ENCODE data around the gene CLEC4D. TPM values are rescaled to one million over a fixed set of nuclear protein-coding genes. Genes with fewer than 3 reads are reported as not detected.

Gene CLEC4D
- total and polyA plus RNA-seq, 2 of the 8 experiments (the other 6 are each of a cell fraction or from before 2014, with no cell fraction given) = 0.14 TPM; not detected in 1

DNA sequence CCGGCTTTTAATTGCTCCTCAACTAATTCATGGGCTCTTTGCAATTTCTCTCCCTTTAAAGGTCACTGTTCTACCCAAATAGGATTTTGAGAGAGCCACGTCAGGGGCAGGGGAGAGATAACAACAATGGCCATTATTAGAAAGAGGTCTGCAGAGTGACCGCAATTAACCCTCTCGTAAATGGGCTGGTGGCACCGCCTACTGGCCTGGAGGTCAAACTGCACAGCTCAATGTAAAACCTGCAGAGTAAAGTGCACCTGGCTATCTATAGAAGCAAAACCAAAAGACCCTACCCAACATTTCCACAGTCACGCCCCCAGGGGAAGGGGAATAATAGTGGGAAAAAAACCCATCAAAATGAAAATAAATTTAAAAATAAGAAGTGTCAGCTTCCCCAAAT, 49.0 kb downstream of the CLEC4D start:
- H3K14ac ChIP-seq (ENCODE audit: insufficient read length) = no peak overlapping the region
- H3K18ac ChIP-seq (ENCODE audit: extremely low read depth, low read length) = no peak overlapping the region
- no peak overlapping the region for H3K4me2 ChIP-seq (ENCODE audit: insufficient read depth in 1 of 2, low read depth in 2 of 2, low read length in 2 of 2)
- DNase-seq (ENCODE audit: low read depth in 1 of 2, low spot score in 2 of 2) = peak in 1 of 2 experiments; percentile 72
- FAIRE-seq = peak; percentile 39
- no peak overlapping the region for H4K8ac ChIP-seq (ENCODE audit: extremely low read depth, insufficient read depth, low read length)
- H3K4me1 ChIP-seq (replicated peaks in 1 of 4; ENCODE audit: control insufficient read depth in 3 of 4, insufficient read depth in 4 of 4, low read length in 3 of 4) = peaks cover 0 to 11% (median 6%) of the 10 kb centered on the region in 4 experiments; a peak in 6 of 7 replicates
- no peak overlapping the region for H2AFZ ChIP-seq (ENCODE audit: low read length)
- H3K27ac ChIP-seq (ENCODE audit: low read depth, low read length) = no peak overlapping the region
- H4K5ac ChIP-seq (ENCODE audit: insufficient read length, low read depth, low read length) = no peak overlapping the region
- no peaks in the 10 kb centered on the region for H3K23me2 ChIP-seq (ENCODE audit: low read depth, low read length)
- H4K91ac ChIP-seq (replicated peaks; ENCODE audit: insufficient read length, low read length) = no peak overlapping the region
- H2BK120ac ChIP-seq (replicated peaks; ENCODE audit: low read depth, low read length) = peak overlapping the region; percentile 66
- no peak overlapping the region for H2BK15ac ChIP-seq (ENCODE audit: low read length)
- H4K20me1 ChIP-seq (replicated peaks in 1 of 2; ENCODE audit: control insufficient read depth in 1 of 2, insufficient read depth in 2 of 2, low read length in 2 of 2) = no peaks in the 10 kb centered on the region
- no peak overlapping the region for H3K56ac ChIP-seq (replicated peaks; ENCODE audit: insufficient read length, low read depth, low read length)
- no peak overlapping the region for H3K23ac ChIP-seq (ENCODE audit: insufficient read length)
- no peak overlapping the region for H3K4me3 ChIP-seq (ENCODE audit: extremely low read depth in 1 of 4, insufficient read depth in 2 of 4, low read depth in 3 of 4, low read length in 4 of 4)
- H3K9me3 ChIP-seq (ENCODE audit: insufficient read depth in 2 of 2, low read depth in 1 of 2, low read length in 1 of 2) = peaks cover 1 to 6% of the 10 kb centered on the region in 2 experiments; a peak in 2 of 4 replicates
- H2BK5ac ChIP-seq (ENCODE audit: low read depth, low read length) = no peak overlapping the region
- no peak overlapping the region for H2AK5ac ChIP-seq (ENCODE audit: low read depth, low read length)
- no peaks in the 10 kb centered on the region for H3K36me3 ChIP-seq (ENCODE audit: control insufficient read depth in 2 of 4, insufficient read depth in 4 of 4, low read length in 3 of 4)
- no peak overlapping the region for H3K9ac ChIP-seq (replicated peaks in 1 of 4; ENCODE audit: extremely low read depth in 1 of 4, low read depth in 3 of 4, low read length in 3 of 4)
- ChIA-PET POLR2A (ENCODE audit: partially characterized antibody) (no interaction called here), CTCF (ENCODE audit: partially characterized antibody) (interaction anchor here (0.6 to 2.5 kb wide), 10 partner anchors 9 to 60 kb away, joined by 3 to 15 read pairs (median 4); no protein-coding TSS in a partner anchor)
- no peaks in the 10 kb centered on the region for H3K27me3 ChIP-seq (replicated peaks in 1 of 4; ENCODE audit: control insufficient read depth in 3 of 4, extremely low read depth in 1 of 4, insufficient read depth in 3 of 4, low read length in 3 of 4)
- 88% methylated on average over 6 of the region's 6 CpGs; no CpG with 5 or more reads in 1 of the 2 experiments for WGBS, 2 experiments (ENCODE audit: extremely low coverage in 1 of 2, insufficient coverage in 1 of 2, insufficient read length in 1 of 2, insufficient replicate concordance in 2 of 2, low coverage in 1 of 2, low lambda C conversion rate in 2 of 2, missing lambda C conversion rate in 1 of 2)
- no peak overlapping the region for H2BK20ac ChIP-seq (ENCODE audit: low read length)
- no peaks in the 10 kb centered on the region for H3K79me1 ChIP-seq (ENCODE audit: low read depth, low read length)
- no peak overlapping the region for H3K4ac ChIP-seq (replicated peaks; ENCODE audit: insufficient read length, low read depth, low read length)
- no peak overlapping the region for H2BK12ac ChIP-seq (ENCODE audit: low read depth, low read length)
- no peaks in the 10 kb centered on the region for H3K79me2 ChIP-seq (ENCODE audit: control insufficient read depth in 1 of 2, insufficient read depth in 2 of 2, low read length in 2 of 2)
- TF ChIP-seq JUND (IDR thresholded peaks at IDR 0.05; ENCODE audit: low read length) (no peak), SUZ12 (IDR thresholded peaks at IDR 0.05; ENCODE audit: low read length) (no peak), PHF8 (conservative IDR thresholded peaks at IDR 0.05; ENCODE audit: low read depth, low read length) (no peak), CHD1 (IDR thresholded peaks at IDR 0.05; ENCODE audit: low read depth, low read length) (no peak), EGR1 (IDR thresholded peaks at IDR 0.05; ENCODE audit: borderline replicate concordance, low read depth, low read length) (0 out of 2 replicates have a peak, but pooled peaks have one; percentile 21), RBBP5 (IDR thresholded peaks at IDR 0.05; ENCODE audit: borderline replicate concordance, low read depth, low read length) (no peak), HDAC2 (IDR thresholded peaks at IDR 0.05; ENCODE audit: borderline replicate concordance in 1 of 2, low read depth in 2 of 2, low read length in 2 of 2) (no peak), SP2 (IDR thresholded peaks at IDR 0.05; ENCODE audit: low read length) (peak; percentile 68)
- TF ChIP-seq, protein P1, sequence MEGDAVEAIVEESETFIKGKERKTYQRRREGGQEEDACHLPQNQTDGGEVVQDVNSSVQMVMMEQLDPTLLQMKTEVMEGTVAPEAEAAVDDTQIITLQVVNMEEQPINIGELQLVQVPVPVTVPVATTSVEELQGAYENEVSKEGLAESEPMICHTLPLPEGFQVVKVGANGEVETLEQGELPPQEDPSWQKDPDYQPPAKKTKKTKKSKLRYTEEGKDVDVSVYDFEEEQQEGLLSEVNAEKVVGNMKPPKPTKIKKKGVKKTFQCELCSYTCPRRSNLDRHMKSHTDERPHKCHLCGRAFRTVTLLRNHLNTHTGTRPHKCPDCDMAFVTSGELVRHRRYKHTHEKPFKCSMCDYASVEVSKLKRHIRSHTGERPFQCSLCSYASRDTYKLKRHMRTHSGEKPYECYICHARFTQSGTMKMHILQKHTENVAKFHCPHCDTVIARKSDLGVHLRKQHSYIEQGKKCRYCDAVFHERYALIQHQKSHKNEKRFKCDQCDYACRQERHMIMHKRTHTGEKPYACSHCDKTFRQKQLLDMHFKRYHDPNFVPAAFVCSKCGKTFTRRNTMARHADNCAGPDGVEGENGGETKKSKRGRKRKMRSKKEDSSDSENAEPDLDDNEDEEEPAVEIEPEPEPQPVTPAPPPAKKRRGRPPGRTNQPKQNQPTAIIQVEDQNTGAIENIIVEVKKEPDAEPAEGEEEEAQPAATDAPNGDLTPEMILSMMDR (IDR thresholded peaks at IDR 0.05; ENCODE audit: control extremely low read depth in 1 of 3, insufficient read depth in 1 of 3, low read depth in 1 of 3, low read length in 3 of 3) = peak; percentile 52 to 75 (median 63); a peak in 3 of 4 replicates
- TF ChIP-seq, protein P2, sequence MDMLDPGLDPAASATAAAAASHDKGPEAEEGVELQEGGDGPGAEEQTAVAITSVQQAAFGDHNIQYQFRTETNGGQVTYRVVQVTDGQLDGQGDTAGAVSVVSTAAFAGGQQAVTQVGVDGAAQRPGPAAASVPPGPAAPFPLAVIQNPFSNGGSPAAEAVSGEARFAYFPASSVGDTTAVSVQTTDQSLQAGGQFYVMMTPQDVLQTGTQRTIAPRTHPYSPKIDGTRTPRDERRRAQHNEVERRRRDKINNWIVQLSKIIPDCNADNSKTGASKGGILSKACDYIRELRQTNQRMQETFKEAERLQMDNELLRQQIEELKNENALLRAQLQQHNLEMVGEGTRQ (IDR thresholded peaks at IDR 0.05; ENCODE audit: low read length) = no peak

All from H1 (cell line).